Psoas muscle (tissue), 8 donors: ENCODE data around the gene ROBO2. TPM values are rescaled to one million over a fixed set of nuclear protein-coding genes. Genes with fewer than 3 reads are reported as not detected.

Experiments
- ATAC-seq, 4 donors: fragments of 200-7000 bp; cut with Tn5 transposase; one replicate each; pipeline ENCODE4 v1.9.1; 2020; ENCODE audit warnings: moderate library complexity in 3 of 4, mild to moderate bottlenecking in 2 of 4
- DNase-seq, 2 donors: peaks; one replicate each; pipeline ENCODE4 v3.0.0-alpha.2; 2020
- H3K27ac ChIP-seq: fragments of 200-600 bp; one replicate; pipeline ENCODE4 v1.8.0; 2022
- H3K27me3 ChIP-seq, 3 donors: fragments of 200-600 bp in 1 of 3; one replicate each; pipeline versions ENCODE4 v1.6.1 to v1.8.0; 2013 to 2022; ENCODE audit warnings: low read length in 2 of 3, mild to moderate bottlenecking in 2 of 3, moderate library complexity in 1 of 3; ENCODE audit not compliant: insufficient read depth in 3 of 3
- H3K36me3 ChIP-seq, 2 donors: fragments of 200-600 bp in 1 of 2; one replicate each; pipeline versions ENCODE4 v1.6.1 to v1.8.0; 2013 to 2022; ENCODE audit warnings: low read depth in 1 of 2, mild to moderate bottlenecking in 1 of 2, moderate library complexity in 1 of 2; ENCODE audit not compliant: insufficient read depth in 1 of 2
- H3K4me1 ChIP-seq: fragments of 200-600 bp; one replicate; pipeline ENCODE4 v1.8.0; 2022
- H3K4me3 ChIP-seq: fragments of 200-600 bp; one replicate; pipeline ENCODE4 v1.8.0; 2022; ENCODE audit warnings: mild to moderate bottlenecking
- H3K9me3 ChIP-seq: fragments of 200-600 bp; one replicate; pipeline ENCODE4 v1.8.0; 2022
- WGBS, 3 donors: extraction: QIAGEN DNeasy Blood & Tissue Kit; methylation state at CpG; one replicate each; pipeline versions ENCODE4 v1.1.6 to v1.1.7; 2013; 5-methylcytosine and 5-hydroxymethylcytosine counted together
- intact Hi-C, 2 donors: fragments of 100-400 bp; cut with DNase I; formaldehyde crosslinking; loops; one replicate each; pipeline versions ENCODE4 v1.11.0 to v1.14.2; 2022
- polyA plus RNA-seq, 3 donors: library from polyadenylated mRNA; stranded (reverse); fragments of 200-250 nt; gene quantifications; one replicate each; pipeline ENCODE4 v1.2.3, GENCODE V29; 2013
- total RNA-seq, 4 donors: library from RNA; stranded (reverse); fragmentation: NEBNext Ultra II Directional in 2 of 4; extraction: Animal tissue kit (Norgen Biotek cat#: 25700) in 2 of 4; gene quantifications; one replicate each; pipeline versions ENCODE4 v1.2.1 to v1.2.4, GENCODE V29; 2021 to 2023
- TF ChIP-seq, protein P1 (sequence below): fragments of 200-600 bp; IDR thresholded peaks from one replicate; pipeline ENCODE4 v1.8.0; 2022; ENCODE audit warnings: antibody characterized with exemption
- donor health status: healthy with polysubstance abuse.
- donor health status: DM: no; HTN: no; CAD: no; lungs with moderate emphysema.
- donor health status: Bipolar disorder and iron deficiency.
- donor health status: healthy.
- donor health status: DM: yes; HTN: yes; CAD: no.
- donor health status: DM: no; HTN: no; CAD: no.
- donor health status: DM: no; HTN: no; CAD: no.
- donor health status: DM: yes; HTN: yes; CAD: no.

Gene ROBO2
- total and polyA plus RNA-seq, 7 donors, result 0.03 to 0.39 (median 0.09) TPM; not detected in 1

GRCh38 chr3:77539677-77540076 is 499.8 kb downstream of the ROBO2 start:
- WGBS, 3 donors, result 86 to 92% (median 90%) methylated on average over 2 of the region's 2 CpGs
- no peak for ATAC-seq
- DNase-seq, result no peak
- TF ChIP-seq, protein P1, sequence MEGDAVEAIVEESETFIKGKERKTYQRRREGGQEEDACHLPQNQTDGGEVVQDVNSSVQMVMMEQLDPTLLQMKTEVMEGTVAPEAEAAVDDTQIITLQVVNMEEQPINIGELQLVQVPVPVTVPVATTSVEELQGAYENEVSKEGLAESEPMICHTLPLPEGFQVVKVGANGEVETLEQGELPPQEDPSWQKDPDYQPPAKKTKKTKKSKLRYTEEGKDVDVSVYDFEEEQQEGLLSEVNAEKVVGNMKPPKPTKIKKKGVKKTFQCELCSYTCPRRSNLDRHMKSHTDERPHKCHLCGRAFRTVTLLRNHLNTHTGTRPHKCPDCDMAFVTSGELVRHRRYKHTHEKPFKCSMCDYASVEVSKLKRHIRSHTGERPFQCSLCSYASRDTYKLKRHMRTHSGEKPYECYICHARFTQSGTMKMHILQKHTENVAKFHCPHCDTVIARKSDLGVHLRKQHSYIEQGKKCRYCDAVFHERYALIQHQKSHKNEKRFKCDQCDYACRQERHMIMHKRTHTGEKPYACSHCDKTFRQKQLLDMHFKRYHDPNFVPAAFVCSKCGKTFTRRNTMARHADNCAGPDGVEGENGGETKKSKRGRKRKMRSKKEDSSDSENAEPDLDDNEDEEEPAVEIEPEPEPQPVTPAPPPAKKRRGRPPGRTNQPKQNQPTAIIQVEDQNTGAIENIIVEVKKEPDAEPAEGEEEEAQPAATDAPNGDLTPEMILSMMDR, result no peak
- Histone ChIP-seq H3K27me3 (no peaks in the 10 kb centered on the region), H3K4me3 (no peak overlapping the region), H3K4me1 (no peaks in the 10 kb centered on the region), H3K36me3 (no peaks in the 10 kb centered on the region), H3K27ac (no peak overlapping the region), H3K9me3 (no peaks in the 10 kb centered on the region)
- intact Hi-C loops, result no loop called here

DNA sequence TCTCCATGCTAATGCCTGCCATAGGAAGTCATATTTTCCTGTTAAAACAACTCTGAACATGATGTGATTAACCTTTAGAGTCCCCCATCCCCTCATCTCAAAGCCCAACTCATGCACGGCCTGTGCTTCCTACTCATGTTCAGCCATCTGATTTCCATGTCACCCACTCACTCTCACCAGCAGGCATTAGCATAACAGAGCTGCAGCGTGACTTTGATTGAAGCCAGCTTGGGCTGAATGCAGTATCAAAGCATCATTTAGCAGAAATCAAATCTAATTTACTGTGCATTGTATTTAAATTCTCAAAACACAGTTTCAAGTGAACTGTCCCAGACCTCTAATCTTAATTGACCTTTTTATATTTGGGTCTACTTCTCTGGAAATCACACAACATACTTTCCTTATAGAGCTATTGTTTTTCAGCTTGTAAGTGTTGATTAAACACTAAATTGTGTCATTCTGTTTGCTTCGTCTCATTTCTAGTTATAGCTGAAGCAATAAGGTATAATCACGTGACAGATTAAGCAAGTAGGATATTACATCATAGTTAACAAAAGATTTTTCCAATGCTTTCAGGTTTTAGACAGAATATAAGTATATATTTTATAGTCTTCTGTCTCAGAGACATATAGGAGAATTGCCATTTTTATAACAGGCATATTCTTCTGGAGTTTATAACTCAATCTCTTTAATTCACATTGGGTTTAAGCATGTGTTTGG is 501.5 kb downstream of the ROBO2 start:
- no peaks in the 10 kb centered on the region for H3K36me3 ChIP-seq
- no peak overlapping the region for H3K27ac ChIP-seq
- no peaks in the 10 kb centered on the region for H3K4me1 ChIP-seq
- H3K27me3 ChIP-seq, result no peaks in the 10 kb centered on the region
- H3K9me3 ChIP-seq, result no peaks in the 10 kb centered on the region
- intact Hi-C loops, result no loop called here
- no peak overlapping the region for H3K4me3 ChIP-seq
- 45 to 55% (median 51%) methylated on average over 4 of the region's 4 CpGs for whole genome bisulfite sequencing, 3 donors
- ATAC-seq (no peak), DNase-seq (no peak)
- TF ChIP-seq, protein P1, result no peak

DNA sequence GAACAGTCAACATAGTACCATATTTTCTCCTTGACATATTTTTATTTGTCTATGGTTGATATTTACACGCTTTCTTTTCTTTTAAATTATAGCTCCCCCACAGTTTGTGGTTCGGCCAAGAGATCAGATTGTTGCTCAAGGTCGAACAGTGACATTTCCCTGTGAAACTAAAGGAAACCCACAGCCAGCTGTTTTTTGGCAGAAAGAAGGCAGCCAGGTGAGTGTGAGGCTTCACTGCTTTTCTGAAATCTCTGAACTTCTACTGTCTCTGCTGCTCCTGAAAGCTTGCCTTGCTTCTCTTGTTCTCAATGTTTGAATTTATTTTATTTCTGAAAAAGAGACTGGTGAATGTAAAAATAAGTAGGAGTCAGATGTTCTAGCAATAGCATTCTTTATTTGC is 506.3 kb downstream of the ROBO2 start:
- Histone ChIP-seq H3K4me1 (no peaks in the 10 kb centered on the region), H3K9me3 (no peaks in the 10 kb centered on the region), H3K27ac (no peak overlapping the region), H3K36me3 (no peaks in the 10 kb centered on the region), H3K27me3 (no peaks in the 10 kb centered on the region), H3K4me3 (no peak overlapping the region)
- ATAC-seq (no peak), DNase-seq (no peak)
- WGBS, 3 donors, result 56 to 59% (median 58%) methylated on average over 3 of the region's 3 CpGs
- TF ChIP-seq, protein P1, result no peak
- intact Hi-C loops, result no loop called here

DNA sequence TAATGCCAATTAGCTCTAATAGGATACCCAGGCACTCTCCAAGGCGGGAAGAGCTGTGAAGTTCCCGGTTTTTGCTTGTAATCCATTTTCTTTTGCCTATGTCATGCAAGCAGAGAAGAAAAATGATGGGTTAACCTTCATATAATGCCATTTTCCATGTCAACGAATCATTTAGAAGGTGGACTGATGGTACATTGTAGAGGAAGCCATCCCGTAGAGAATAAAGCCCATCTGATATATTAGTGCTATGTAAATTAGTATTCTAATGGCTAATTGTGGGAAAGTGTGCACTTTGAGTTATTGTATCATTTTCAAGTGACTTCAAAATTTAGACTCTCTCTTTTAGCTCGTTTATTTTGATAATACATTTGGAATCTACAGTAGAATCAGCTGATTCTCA is 509.1 kb downstream of the ROBO2 start:
- Histone ChIP-seq H3K27me3 (no peaks in the 10 kb centered on the region), H3K36me3 (no peaks in the 10 kb centered on the region), H3K9me3 (no peaks in the 10 kb centered on the region), H3K27ac (no peak overlapping the region), H3K4me1 (no peaks in the 10 kb centered on the region), H3K4me3 (no peak overlapping the region)
- TF ChIP-seq, protein P1, result no peak
- intact Hi-C loops, result no loop called here
- ATAC-seq, result no peak
- WGBS, 3 donors, result 85 to 89% (median 87%) methylated on average over 5 of the region's 5 CpGs
- DNase-seq, result no peak

GRCh38 chr3:77553240-77553639 is 513.3 kb downstream of the ROBO2 start:
- TF ChIP-seq, protein P1, result no peak
- 57 to 75% (median 71%) methylated on average over 1 of the region's 1 CpG for WGBS, 3 donors
- ATAC-seq (no peak), DNase-seq (no peak)
- no peaks in the 10 kb centered on the region for H3K9me3 ChIP-seq
- no peaks in the 10 kb centered on the region for H3K27me3 ChIP-seq
- no peak overlapping the region for H3K4me3 ChIP-seq
- H3K27ac ChIP-seq, result no peak overlapping the region
- H3K36me3 ChIP-seq, result no peaks in the 10 kb centered on the region
- intact Hi-C loops, result no loop called here
- H3K4me1 ChIP-seq, result no peaks in the 10 kb centered on the region
